Measurements from ENCODE around the gene REXO5.

REXO5 gene

DNA sequence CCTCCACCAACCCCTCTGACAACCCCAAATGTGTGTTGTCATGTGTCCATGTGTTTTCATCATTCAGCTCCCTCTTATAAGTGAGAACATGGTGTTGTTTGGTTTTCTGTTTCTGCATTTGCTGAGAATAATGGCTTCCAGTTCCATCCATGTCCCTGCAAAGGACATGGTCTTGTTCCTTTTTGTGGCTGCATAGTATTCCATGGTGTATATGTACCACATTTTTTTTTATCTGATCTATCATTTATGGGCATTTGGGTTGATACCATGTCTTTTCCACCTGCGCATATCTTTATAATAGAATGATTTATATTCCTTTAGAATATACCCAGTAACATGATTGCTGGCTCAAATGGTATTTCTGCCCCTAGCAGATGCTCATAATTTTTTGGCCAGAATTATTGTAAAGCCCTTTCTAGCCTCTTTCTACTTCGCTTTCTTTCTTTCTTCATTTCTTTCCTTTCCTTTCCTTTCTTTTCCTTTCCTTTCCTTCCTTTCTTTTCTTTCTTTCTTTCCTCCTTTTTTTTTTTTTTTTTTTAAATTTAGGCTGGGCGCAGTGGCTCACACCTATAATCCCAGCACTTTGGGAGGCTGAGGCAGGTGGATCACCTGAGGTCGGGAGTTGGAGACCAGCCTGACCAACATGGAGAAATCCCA lies 12.7 kb downstream of the REXO5 start:
- H3K4me3 ChIP-seq (ENCODE audit: low read length) = no peak overlapping the region
- no peak for TF ChIP-seq ZNF274 (IDR thresholded peaks at IDR 0.05; ENCODE audit: low read depth, low read length)

DNA sequence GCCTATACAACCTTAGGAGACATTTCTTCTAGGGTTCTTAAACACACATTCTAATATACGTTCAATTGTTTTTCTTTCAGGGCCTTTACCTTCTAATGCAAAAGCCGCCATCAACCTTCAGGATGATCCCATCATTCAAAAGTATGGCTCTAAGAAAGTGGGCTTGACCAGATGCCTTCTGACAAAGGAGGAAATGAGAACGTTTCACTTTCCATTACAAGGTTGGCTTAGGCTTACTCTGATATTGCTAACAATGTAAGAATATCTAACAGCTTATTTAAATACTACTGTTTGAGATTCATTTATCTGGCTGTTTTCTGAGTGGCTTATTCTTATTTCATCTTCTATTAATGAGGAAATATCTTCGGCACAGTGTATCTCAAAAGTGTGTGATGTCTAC lies 15.4 kb downstream of the REXO5 start:
- no peak for TF ChIP-seq ZNF274 (IDR thresholded peaks at IDR 0.05; ENCODE audit: low read depth, low read length)
- no peak overlapping the region for H3K4me3 ChIP-seq (ENCODE audit: low read length)

DNA sequence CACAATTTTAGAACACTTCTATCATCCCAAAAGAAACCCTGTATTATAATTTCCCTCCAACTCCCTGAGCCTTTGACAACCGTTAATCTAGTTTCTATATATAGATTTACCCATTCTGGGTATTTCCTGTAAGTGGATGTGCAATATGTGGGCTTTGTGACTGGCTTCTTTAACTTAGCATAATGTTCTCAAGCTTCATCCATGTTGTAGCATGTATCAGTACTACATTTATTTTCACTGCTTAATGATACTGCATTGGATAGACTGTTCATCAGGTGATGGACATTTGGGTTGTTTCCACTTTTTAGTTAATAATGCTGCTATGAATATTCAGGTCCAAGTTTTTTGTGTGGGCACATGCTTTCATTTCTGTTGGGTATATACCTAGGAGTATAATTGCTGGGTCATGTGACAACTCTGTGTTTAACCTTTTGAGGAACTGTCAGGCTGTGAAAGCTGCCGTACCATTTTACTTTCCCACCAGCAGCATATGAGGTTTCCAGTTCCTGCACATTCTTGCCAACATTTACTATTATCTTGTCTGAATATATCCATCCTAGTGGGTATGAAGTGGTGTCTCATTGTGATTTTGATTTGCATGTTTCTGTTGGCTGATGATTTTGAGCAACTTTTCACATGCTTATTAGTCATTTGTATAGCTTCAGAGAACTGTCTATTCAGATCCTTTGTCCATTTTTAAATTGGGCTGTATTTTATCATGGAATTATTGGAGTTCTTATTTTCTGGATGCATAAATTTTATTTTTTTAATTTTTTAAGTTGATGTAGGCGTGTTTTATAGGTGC lies 16.4 kb downstream of the REXO5 start:
- H3K4me3 ChIP-seq (ENCODE audit: low read length) = no peak overlapping the region
- no peak for TF ChIP-seq ZNF274 (IDR thresholded peaks at IDR 0.05; ENCODE audit: low read depth, low read length)

DNA sequence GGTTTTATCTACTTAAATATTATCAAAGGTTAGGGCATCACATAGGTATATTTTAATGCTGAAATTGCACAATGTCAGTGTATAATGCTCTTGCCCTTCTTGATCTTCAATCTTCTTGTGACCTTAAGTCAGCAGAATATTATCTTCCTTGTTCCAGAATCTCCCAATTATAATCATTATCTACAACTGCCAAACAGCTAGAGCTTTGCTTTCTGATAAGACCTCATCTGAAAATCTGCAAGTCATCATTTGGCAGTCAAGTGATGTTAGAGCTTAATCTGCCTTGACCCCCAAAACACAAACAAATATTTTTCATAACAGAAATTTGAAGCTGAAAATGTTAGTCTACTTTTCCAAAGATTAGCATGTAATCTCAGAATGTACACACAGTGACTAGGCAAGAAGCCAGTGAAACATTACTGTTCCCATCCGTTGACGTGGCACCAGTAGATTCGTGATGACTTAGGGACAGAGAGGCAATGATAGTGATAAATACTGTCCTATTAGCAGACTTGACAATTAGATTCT lies 19.8 kb downstream of the REXO5 start:
- TF ChIP-seq ZNF274 (IDR thresholded peaks at IDR 0.05; ENCODE audit: low read depth, low read length) = no peak
- H3K4me3 ChIP-seq (ENCODE audit: low read length) = no peak overlapping the region

DNA sequence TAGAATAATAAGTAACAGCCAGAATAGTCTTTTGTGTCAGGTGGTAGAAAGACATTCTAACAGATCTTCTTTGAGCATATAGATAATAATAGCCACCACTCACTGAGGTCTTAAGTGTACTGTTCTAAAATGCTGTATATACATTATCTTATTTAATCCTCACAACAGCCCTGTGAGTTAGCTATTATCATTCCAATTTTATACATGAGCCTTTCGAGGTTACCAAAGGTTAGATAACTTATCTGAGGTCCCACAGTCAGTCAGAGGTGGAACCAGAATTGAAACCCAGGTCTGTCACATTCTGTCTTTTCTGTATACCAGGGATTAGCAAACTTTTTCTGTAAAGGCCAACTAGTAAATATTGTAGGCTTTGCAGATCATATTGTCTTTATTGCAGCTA lies 23.2 kb downstream of the REXO5 start:
- H3K4me3 ChIP-seq (ENCODE audit: low read length) = no peak overlapping the region
- no peak for TF ChIP-seq ZNF274 (IDR thresholded peaks at IDR 0.05; ENCODE audit: low read depth, low read length)

DNA sequence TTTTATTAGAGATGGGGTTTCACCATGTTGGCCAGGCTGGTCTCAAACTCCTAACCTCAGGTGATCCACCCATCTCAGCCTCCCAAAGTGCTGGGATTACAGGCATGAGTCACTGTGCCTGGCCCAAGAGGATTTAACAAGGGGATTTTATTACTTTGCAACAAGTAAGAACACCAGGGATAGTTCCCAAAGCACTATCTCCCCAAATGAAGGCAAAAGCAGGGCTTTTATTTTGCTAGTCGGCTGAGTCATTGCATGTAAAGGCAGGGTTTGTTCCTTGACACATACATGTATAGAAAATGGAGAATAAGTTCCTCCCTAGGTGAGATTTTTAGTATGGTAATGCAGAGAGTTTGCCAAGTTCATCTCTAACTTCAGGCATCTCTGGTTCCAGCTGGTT lies 24.0 kb downstream of the REXO5 start:
- no peak for TF ChIP-seq ZNF274 (IDR thresholded peaks at IDR 0.05; ENCODE audit: low read depth, low read length)
- no peak overlapping the region for H3K4me3 ChIP-seq (ENCODE audit: low read length)

DNA sequence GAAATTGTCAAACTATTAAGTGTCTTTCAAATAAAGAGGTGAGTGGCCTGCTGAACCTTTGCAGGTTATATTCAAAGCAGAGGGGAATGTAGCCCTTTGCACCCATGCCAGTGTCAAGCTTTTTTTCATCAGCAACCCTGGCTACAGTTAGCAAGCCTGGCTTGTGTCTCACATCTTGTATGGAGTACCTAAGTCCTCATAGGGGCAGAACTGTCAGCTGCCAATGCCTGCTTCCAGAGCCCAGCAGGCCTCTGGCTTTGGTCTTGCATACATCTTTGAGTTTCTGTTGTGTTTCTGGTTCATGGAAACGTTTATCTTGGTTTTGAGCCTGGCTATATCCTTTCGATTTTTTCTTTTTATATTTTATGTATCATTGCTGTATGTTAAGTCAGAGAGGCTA lies 26.8 kb downstream of the REXO5 start:
- TF ChIP-seq ZNF274 (IDR thresholded peaks at IDR 0.05; ENCODE audit: low read depth, low read length) = no peak
- no peak overlapping the region for H3K4me3 ChIP-seq (ENCODE audit: low read length)

DNA sequence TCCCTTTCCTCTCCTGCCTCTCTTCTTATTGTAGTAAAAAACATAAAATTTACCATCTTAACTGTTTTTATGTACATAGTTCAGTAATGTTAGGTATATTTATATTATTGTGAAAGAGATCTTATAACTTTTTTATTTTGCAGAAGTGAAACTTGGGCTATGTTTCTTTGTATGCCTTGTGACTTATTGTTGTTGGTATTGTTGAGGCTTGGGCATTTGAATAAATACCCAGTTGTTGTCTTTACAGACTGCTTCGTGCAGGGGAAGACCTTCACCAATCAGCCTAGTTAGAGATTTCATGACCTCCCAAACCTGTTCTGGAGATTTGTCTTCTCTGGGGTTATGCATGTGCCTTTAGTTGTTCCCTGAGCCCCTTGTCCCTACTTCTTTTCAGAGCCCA lies 31.9 kb downstream of the REXO5 start:
- no peak for TF ChIP-seq ZNF274 (IDR thresholded peaks at IDR 0.05; ENCODE audit: low read depth, low read length)

DNA sequence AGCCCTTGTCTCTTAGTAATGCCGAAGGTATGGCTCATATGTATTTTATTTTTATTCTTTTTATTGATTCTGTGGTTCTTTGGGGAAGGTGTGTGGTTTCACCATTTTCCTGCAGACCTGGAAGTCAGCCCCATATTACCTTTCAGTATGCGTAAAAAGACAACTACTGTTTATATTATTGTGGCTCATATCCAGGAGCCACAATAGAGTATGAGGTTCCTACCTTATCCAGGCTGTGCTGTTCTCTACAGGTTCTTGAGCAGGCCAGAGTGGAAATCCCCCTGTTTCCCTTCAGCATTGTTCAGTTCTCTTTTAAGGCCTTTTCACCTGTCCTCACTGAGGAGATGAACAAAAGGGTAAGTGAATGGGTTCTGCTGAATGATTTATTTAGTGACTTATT lies 33.2 kb downstream of the REXO5 start:
- no peak for TF ChIP-seq ZNF274 (IDR thresholded peaks at IDR 0.05; ENCODE audit: low read depth, low read length)
- H3K4me3 ChIP-seq (ENCODE audit: low read length) = no peak overlapping the region

More for the DNA sequence above, 31.9 kb downstream of the REXO5 start:
- H3K4me3 ChIP-seq (ENCODE audit: low read length) = no peak overlapping the region

DNA sequence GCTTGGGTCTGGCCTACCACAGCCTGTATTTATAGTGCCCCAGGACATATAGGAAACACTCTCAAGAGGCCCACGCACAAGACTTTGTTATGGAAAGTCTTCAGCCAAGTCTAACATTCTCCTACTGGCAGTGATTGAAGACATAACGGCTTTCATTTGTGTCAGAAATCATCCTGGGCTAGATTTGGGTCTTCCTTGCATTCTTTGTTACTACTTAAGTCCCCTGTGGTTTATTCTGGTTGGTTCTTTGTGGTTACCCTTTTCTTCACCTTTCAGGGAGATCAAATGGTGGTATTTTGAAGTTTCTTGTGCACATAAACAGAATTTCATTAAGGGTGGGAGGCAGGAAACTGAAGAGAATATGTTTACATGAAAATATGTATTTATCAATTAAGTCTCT lies 37.7 kb downstream of the REXO5 start:
- TF ChIP-seq ZNF274 (IDR thresholded peaks at IDR 0.05; ENCODE audit: low read depth, low read length) = no peak
- H3K4me3 ChIP-seq (ENCODE audit: low read length) = no peak overlapping the region

DNA sequence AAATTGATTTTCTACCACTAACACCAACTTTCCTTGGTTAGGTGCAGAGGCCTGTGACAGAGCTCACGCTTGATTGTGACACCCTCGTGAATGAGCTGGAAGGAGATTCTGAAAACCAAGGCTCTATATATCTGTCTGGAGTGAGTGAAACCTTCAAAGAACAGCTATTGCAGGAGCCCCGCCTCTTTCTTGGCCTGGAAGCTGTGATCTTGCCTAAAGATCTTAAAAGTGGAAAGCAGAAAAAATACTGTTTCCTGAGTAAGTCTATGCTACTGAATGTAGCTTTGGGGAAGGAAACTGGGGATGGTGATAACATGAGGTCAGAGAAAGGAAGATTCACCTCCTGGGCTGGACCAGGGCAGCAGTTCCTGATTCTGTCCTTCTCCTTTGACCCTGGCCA lies 38.3 kb downstream of the REXO5 start:
- TF ChIP-seq ZNF274 (IDR thresholded peaks at IDR 0.05; ENCODE audit: low read depth, low read length) = no peak
- H3K4me3 ChIP-seq (ENCODE audit: low read length) = no peak overlapping the region

DNA sequence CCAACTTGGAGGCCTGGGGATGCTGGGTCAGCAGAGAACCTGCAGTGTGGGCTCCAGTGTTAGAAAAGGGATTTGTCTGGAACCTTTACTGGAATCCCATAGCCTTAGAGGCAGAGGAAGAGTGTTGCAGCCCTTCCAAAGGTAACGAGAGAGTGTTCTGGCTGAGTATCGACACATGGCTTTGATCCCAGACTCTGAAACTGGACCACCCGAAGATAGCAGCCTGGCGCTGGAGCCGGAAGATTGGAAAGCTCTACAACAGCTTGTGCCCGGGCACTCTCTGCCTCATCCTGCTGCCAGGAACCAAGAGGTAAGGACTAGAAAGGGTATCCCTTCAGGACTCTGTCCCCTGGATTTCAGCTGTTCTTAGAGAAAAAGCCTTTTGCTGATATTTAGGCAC lies 39.7 kb downstream of the REXO5 start:
- TF ChIP-seq ZNF274 (IDR thresholded peaks at IDR 0.05; ENCODE audit: low read depth, low read length) = no peak
- H3K4me3 ChIP-seq (ENCODE audit: low read length) = no peak overlapping the region

DNA sequence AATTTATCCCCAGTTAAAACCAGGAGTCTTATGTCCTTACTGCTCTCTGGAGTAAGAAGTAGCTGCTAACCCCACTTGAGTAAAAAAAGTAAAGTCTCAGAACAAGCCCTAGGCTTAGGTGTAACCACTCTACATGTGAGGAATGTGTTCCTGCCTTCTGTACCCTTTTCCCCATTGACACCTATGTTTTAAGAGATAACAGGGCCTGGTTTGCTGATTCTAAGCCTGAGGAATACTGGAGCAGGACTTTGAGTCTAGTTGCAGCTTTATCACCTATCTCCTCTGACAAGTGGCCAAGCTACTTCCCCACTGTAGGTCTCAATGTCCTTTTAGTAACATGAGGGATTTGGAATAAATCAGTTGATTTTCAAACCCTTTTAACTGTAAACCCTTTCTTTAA lies 40.2 kb downstream of the REXO5 start:
- no peak for TF ChIP-seq ZNF274 (IDR thresholded peaks at IDR 0.05; ENCODE audit: low read depth, low read length)
- H3K4me3 ChIP-seq (ENCODE audit: low read length) = no peak overlapping the region

DNA sequence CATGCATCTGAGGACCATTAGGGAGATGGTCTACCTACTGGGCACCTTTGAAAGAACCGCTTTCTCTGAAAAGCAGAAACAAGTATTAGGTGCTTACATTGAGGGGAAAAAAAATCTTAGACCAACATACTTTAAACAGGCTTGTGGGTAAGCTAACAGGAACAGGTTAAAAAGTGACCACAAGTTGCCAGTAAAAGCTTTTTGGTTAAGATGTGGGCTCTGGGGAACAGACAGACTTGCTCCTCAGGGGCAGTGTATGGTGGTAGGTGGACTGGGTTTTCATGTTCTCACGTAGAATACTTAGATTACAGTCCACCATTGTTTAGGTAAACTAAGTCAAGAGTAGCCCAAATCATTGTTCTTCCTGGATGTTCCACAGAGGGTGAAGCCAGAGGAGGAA lies 41.2 kb downstream of the REXO5 start:
- no peak for TF ChIP-seq ZNF274 (IDR thresholded peaks at IDR 0.05; ENCODE audit: low read depth, low read length)
- no peak overlapping the region for H3K4me3 ChIP-seq (ENCODE audit: low read length)

Data from GM08714 (cell line).